Amniotic epithelial cell (primary cell): ENCODE measurements around the gene CYP27B1.

Source experiments
- DNase-seq: peaks from one replicate; pipeline ENCODE4 v3.0.0-alpha.2; 2010; ENCODE audit warnings: low read depth

CYP27B1 gene

DNA sequence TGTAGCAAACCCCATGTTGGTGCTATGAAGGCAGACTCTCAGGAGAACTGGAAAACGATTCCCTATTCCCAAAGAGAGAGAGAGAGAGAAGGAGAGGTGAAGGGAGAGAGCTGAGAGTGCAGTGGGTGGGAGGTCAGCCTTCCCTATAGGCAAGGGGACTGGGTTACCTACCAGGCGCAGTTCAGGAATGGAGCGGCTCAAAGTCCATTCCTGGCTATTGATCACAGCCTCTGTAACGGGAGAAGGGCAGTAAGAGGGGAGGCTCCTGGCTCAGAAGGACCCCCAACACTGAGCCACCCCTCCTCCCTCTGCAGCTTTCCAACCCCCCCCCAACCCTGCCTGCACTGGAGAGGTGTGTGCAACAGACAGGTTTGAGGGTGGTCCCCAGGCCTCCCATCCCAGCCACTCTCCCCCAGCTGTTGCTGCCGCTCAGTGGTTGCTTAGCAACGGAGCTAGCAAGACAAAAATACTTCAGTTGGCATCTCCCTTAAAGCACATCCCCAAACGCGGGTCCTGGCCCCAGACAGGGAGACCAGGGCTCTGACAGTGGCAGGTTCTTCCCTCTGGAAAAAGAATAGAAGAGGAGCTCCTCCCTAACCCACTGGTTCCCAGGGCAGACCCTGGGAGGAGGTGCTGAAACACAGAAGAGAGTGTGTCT, 31.6 kb downstream of the CYP27B1 start:
- no peak for DNase-seq

DNA sequence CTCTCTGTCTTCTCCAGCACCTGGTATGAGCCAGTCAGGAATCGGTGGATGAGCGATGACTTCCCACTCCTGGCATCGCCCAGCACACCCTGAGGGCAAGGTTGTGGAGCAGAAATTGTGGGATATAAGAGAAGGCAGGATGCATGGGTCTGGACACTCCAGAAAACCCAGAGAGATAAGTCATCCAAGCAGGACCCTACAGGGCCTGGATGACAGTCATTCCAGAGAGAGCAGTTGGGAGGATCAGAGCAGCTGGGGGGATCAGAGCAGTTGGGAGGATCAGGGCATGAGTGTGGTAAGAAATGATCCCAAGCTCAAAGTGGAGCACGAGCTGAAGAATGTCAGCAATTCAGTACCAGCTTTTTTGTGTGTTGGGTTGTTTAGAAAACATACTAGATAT, 32.3 kb downstream of the CYP27B1 start:
- no peak for DNase-seq

- no peak for DNase-seq
Observed at GRCh38 chr12:57733928-57734327, 33.0 kb downstream of the CYP27B1 start.

DNA sequence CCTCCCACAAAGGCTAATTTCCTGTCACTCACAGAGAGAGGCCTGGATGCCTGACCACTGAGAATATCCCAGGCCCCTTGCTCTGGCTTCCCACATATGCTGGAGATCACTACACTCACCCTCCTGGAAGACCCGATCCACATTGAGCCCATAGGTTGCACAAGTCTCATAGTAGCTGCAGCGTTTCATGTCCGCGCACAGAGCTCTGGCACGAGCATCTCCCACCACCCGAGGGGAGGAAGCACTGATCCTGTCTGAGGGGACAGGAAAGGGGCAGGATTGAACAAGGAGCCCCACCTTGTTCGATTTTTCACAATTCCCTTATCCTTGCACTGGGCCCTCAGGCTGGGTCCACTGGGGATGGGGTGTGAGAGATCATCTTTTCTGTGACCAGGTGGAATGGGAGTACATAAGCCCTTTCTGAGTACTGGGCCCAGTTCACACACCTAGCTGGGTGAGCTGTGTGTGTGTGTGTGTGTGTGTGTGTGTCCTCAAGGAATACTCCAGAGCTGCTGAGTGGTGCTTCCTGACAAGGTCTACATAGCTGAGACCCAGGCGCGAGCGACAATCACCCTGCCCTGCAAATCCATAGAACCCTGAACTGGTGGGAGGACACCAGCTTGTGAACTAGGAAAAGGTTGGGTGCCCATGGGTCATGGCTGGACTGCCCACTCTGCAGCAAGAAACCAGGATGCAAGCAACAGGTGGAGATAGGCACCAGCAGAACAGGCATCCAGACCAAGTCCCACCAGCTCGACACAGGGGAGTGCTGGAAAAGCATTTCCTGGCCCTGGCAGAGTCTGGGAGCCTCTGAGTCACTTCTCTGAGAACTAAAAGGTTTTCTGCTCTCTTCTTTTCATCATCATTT, 33.9 kb downstream of the CYP27B1 start:
- no peak for DNase-seq

- no peak for DNase-seq
Observed at GRCh38 chr12:57732270-57732669, 34.6 kb downstream of the CYP27B1 start.

DNA sequence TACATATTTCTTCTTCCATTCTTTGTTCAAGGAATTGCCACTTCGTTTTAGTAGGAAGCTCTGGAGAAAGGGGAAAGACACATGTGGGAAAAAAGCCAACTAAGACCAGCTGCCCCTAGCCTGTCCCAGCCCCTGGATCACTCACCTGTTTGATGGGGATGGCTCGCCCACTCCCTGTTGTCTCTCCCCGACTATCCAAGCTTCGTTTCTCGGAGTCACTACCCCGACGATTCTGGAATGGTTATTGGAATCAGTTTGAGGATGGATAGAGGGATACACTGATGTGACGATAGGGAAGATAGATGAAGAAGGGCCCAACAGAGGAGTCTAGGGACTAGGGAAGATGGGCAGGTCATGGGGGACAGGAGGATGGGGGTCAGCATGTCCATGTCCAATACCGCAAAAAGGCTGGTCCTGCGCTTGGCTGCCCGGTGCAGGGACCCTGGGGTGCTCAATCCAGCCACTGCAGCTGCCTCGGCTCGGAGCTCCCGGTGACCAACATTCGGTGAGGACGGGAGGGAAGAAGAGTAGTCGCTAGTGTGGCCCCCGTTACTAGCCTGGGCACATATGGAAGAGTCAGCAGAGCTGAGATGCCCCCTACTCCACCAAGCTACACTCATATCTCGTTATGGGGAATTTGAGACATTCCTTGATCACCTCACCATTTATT, 35.3 kb downstream of the CYP27B1 start:
- no peak for DNase-seq

DNA sequence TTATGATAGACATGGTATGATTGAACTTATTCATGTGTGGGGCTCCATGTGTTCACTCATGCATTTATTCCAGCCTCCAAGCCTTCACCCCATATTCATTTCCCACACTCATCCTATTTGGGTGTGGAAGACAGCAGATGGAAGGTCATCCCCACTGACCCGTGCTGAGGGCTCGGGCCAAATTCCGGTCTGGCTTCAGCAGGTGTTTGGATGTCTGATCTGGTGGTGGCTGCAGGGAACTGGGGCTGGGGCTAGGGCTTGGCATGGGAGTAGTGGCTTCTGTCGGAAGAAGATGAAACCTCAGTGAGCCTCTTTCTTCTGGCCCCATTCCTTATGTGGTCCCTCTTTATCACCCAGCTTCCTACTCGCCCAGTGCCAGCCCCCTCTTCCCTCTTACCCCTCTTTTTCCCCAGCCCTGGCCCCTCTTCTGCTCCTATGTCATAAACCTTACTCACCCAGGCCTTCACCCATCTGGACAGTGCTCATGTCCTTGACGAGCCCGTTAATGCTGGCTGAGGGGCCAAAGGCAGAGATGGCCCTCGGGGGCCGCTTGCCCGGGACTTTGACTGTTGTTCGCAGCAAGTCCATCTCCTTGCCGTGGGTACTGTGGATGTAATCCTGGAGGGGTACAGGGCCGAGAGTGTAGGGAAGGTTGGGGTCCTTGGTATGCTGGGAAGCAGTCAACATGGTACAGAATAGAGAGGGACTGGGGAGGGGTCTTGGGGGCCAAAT, 36.4 kb downstream of the CYP27B1 start:
- DNase-seq = no peak

- no peak for DNase-seq
Observed at GRCh38 chr12:57729321-57729844, 37.5 kb downstream of the CYP27B1 start.

GRCh38 chr12:57727758-57728395, 39.0 kb downstream of the CYP27B1 start:
- no peak for DNase-seq

- peak; percentile 36 for DNase-seq
Observed at GRCh38 chr12:57726884-57727757, 39.8 kb downstream of the CYP27B1 start.

- DNase-seq = peak; percentile 56
Observed at GRCh38 chr12:57726151-57726883, 40.6 kb downstream of the CYP27B1 start.

GRCh38 chr12:57725851-57726150, 41.1 kb downstream of the CYP27B1 start:
- DNase-seq = no peak

- no peak for DNase-seq
Observed at GRCh38 chr12:57724936-57725740, 41.7 kb downstream of the CYP27B1 start.

- no peak for DNase-seq
Observed at GRCh38 chr12:57724003-57724935, 42.6 kb downstream of the CYP27B1 start.

DNA sequence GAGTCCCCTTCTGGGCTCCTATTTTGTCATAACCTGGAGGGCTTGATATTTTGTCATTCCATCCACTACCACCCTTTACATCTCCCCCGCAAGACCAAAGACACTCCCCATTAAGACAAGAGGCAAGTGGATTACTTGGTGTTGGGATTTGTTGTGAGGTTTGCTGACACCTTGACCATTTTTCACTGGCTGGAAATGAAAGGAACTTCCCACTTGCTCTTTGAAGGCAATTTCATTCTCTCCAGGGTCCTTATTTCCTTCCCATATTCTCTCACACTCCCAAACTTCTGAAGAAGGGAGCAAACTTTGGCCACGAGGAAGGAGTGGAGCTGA, 43.3 kb downstream of the CYP27B1 start:
- no peak for DNase-seq

- DNase-seq = no peak
Observed at GRCh38 chr12:57722716-57723629, 43.9 kb downstream of the CYP27B1 start.
